HEK293 (cell line): Measurements from ENCODE around the gene ZNF503.

Source experiments
- CTCF ChIA-PET: fragments of 350-600 bp; formaldehyde crosslinking; extraction: SDS; loops from one replicate; lab custom pipeline; 2021; ENCODE audit warnings: antibody characterized with exemption; lab: Yijun Ruan, JAX
- POLR2A ChIA-PET: fragments of 300-600 bp; formaldehyde crosslinking; extraction: SDS; loops from one replicate; lab custom pipeline; 2020; ENCODE audit warnings: antibody characterized with exemption, inconsistent platforms; lab: Yijun Ruan, JAX
- H3K27ac ChIP-seq: fragments of 200-500 bp; sonication (Bioruptor generic); 2 replicates; pipeline ENCODE4 v1.5.1; 2014; ENCODE audit warnings: low read depth, low read length, control low read depth, inconsistent platforms; ENCODE audit errors: extremely low read depth
- H3K36me3 ChIP-seq, 2 experiments: fragments of 200-500 bp in 1 of 2; sonication (Bioruptor generic) in 1 of 2; 1 replicate in 1 of 2; 2 replicates in 1 of 2; pipeline ENCODE4 v1.5.1; 2014 to 2017; ENCODE audit warnings: inconsistent platforms in 2 of 2, low read length in 2 of 2; ENCODE audit not compliant: control insufficient read depth in 2 of 2, insufficient read depth in 1 of 2
- H3K4me1 ChIP-seq: fragments of 200-500 bp; sonication (Bioruptor generic); 2 replicates; pipeline ENCODE4 v1.5.1; 2014; ENCODE audit warnings: mild to moderate bottlenecking, low read length, inconsistent platforms; ENCODE audit not compliant: control insufficient read depth, insufficient read depth
- H3K4me3 ChIP-seq: 2 replicates; pipeline ENCODE4 v1.5.1; 2011; ENCODE audit warnings: low read depth, mild to moderate bottlenecking, control low read depth, low read length, moderate library complexity
- H3K9me3 ChIP-seq: fragments of 200-500 bp; sonication (Bioruptor generic); 2 replicates; pipeline ENCODE4 v1.5.1; 2014; ENCODE audit warnings: low read depth, low read length, inconsistent platforms; ENCODE audit not compliant: control insufficient read depth, insufficient read depth
- AEBP2 ChIP-seq: fragments of 450-650 bp; formaldehyde crosslinking; IDR thresholded peaks from 2 replicates; pipeline ENCODE4 v1.5.1; 2016; ENCODE audit warnings: missing biosample characterization, missing genetic modification characterization, borderline replicate concordance
- GLI2 ChIP-seq: fragments of 450-650 bp; formaldehyde crosslinking; IDR thresholded peaks from 2 replicates; pipeline ENCODE4; 2017; ENCODE audit warnings: missing biosample characterization, missing genetic modification characterization, low read depth, borderline replicate concordance
- HIC1 ChIP-seq: fragments of 450-650 bp; formaldehyde crosslinking; IDR thresholded peaks from 2 replicates; pipeline ENCODE4 v1.5.1; 2016; ENCODE audit warnings: missing biosample characterization, missing genetic modification characterization
- HOXA7 ChIP-seq: sonication (generic); formaldehyde crosslinking; IDR thresholded peaks from 2 replicates; pipeline ENCODE4 v1.8.1; 2022; ENCODE audit warnings: missing genetic modification reagents, borderline replicate concordance
- KLF7 ChIP-seq: fragments of 450-650 bp; formaldehyde crosslinking; IDR thresholded peaks from 2 replicates; pipeline ENCODE4 v1.5.1; 2016; ENCODE audit warnings: missing biosample characterization, missing genetic modification characterization, borderline replicate concordance
- MEIS1 ChIP-seq: sonication (generic); formaldehyde crosslinking; IDR thresholded peaks from 2 replicates; pipeline ENCODE4 v1.8.1; 2022; ENCODE audit warnings: missing genetic modification reagents, mild to moderate bottlenecking, borderline replicate concordance
- PATZ1 ChIP-seq: fragments of 450-650 bp; formaldehyde crosslinking; IDR thresholded peaks from 2 replicates; pipeline ENCODE4 v1.5.1; 2016; ENCODE audit warnings: missing biosample characterization, missing genetic modification characterization
- PRDM1 ChIP-seq: fragments of 450-650 bp; formaldehyde crosslinking; IDR thresholded peaks from 2 replicates; pipeline ENCODE4; 2016; ENCODE audit warnings: missing biosample characterization, missing genetic modification characterization
- ZBTB8A ChIP-seq: fragments of 450-650 bp; formaldehyde crosslinking; IDR thresholded peaks from 2 replicates; pipeline ENCODE4 v1.5.1; 2016; ENCODE audit warnings: missing biosample characterization, missing genetic modification characterization
- ZNF146 ChIP-seq: fragments of 450-650 bp; formaldehyde crosslinking; IDR thresholded peaks from 2 replicates; pipeline ENCODE4 v1.5.1; 2016; ENCODE audit warnings: missing biosample characterization, missing genetic modification characterization
- ZNF157 ChIP-seq: fragments of 450-650 bp; formaldehyde crosslinking; IDR thresholded peaks from 2 replicates; pipeline ENCODE4 v1.5.1; 2016; ENCODE audit warnings: missing biosample characterization, missing genetic modification characterization
- ZNF274 ChIP-seq, 2 experiments: fragments of 200-500 bp in 1 of 2; fragments of 450-650 bp in 1 of 2; sonication (Bioruptor generic) in 1 of 2; formaldehyde crosslinking in 1 of 2; IDR thresholded peaks; 2 replicates each; pipeline versions ENCODE4 v1.5.1 to v1.6.1; 2014 to 2016; ENCODE audit warnings: borderline replicate concordance in 1 of 2, inconsistent platforms in 1 of 2, low read length in 1 of 2, missing biosample characterization in 1 of 2, missing genetic modification characterization in 1 of 2
- ZNF366 ChIP-seq: fragments of 450-650 bp; formaldehyde crosslinking; conservative IDR thresholded peaks from 2 replicates; pipeline ENCODE4 v1.5.1; 2016; ENCODE audit warnings: missing biosample characterization, missing genetic modification characterization
- ZNF449 ChIP-seq: fragments of 450-650 bp; formaldehyde crosslinking; IDR thresholded peaks from 2 replicates; pipeline ENCODE4 v1.5.1; 2017; ENCODE audit warnings: missing biosample characterization, mild to moderate bottlenecking, missing genetic modification characterization, moderate library complexity
- ZNF513 ChIP-seq: fragments of 450-650 bp; IDR thresholded peaks from 2 replicates; pipeline ENCODE4 v1.5.1; 2018; ENCODE audit warnings: missing biosample characterization, missing genetic modification characterization
- ZNF76 ChIP-seq: fragments of 450-650 bp; formaldehyde crosslinking; IDR thresholded peaks from 2 replicates; pipeline ENCODE4; 2016; ENCODE audit warnings: low read depth, missing biosample characterization, missing genetic modification characterization, borderline replicate concordance
- ZNF792 ChIP-seq: fragments of 450-650 bp; formaldehyde crosslinking; IDR thresholded peaks from 2 replicates; pipeline ENCODE4 v1.5.1; 2016; ENCODE audit warnings: missing biosample characterization, missing genetic modification characterization
- TF ChIP-seq, protein P1 (sequence below): fragments of 450-650 bp; formaldehyde crosslinking; IDR thresholded peaks from 2 replicates; pipeline ENCODE4 v1.5.1; 2016; ENCODE audit warnings: missing biosample characterization, missing genetic modification characterization

The ZNF503 gene

GRCh38 chr10:75353183-75353582 is 48.4 kb downstream of the ZNF503 start:
- H3K9me3 ChIP-seq, result no peaks in the 10 kb centered on the region
- H3K36me3 ChIP-seq, result no peaks in the 10 kb centered on the region
- no peak overlapping the region for H3K4me3 ChIP-seq
- ChIA-PET CTCF (interaction anchor here (1.1 to 1.5 kb wide), 2 partner anchors 42 to 48 kb away, joined by 3 to 4 read pairs; partner anchors contain the start of gene ZNF503), POLR2A (no interaction called here)
- H3K4me1 ChIP-seq, result no peaks in the 10 kb centered on the region; the same call in 1 of the 2 replicates
- H3K27ac ChIP-seq, result no peak overlapping the region
- no peak for TF ChIP-seq ZNF146 (tag by site-specific recombination)
- no peak for TF ChIP-seq PRDM1
- TF ChIP-seq GLI2 (tag by site-specific recombination), result no peak
- no peak for TF ChIP-seq ZNF449 (tag by site-specific recombination)
- no peak for TF ChIP-seq ZNF76 (tag by site-specific recombination)
- no peak for TF ChIP-seq ZBTB8A
- TF ChIP-seq PATZ1 (tag by site-specific recombination), result no peak
- TF ChIP-seq HOXA7 (CRISPR knock-in tag), result no peak
- TF ChIP-seq, protein P1, sequence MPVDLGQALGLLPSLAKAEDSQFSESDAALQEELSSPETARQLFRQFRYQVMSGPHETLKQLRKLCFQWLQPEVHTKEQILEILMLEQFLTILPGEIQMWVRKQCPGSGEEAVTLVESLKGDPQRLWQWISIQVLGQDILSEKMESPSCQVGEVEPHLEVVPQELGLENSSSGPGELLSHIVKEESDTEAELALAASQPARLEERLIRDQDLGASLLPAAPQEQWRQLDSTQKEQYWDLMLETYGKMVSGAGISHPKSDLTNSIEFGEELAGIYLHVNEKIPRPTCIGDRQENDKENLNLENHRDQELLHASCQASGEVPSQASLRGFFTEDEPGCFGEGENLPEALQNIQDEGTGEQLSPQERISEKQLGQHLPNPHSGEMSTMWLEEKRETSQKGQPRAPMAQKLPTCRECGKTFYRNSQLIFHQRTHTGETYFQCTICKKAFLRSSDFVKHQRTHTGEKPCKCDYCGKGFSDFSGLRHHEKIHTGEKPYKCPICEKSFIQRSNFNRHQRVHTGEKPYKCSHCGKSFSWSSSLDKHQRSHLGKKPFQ (tag by site-specific recombination), result no peak
- TF ChIP-seq ZNF366, result no peak
- TF ChIP-seq ZNF792, result no peak
- TF ChIP-seq ZNF157 (tag by site-specific recombination), result no peak
- no peak for TF ChIP-seq MEIS1
- TF ChIP-seq HIC1 (tag by site-specific recombination), result no peak
- no peak for TF ChIP-seq AEBP2 (tag by site-specific recombination)
- TF ChIP-seq KLF7 (tag by site-specific recombination), result no peak
- no peak for TF ChIP-seq ZNF274 (IDR thresholded peaks at IDR 0.05; ENCODE audit: low read length)
- no peak for TF ChIP-seq ZNF274 (tag by site-specific recombination; IDR thresholded peaks at IDR 0.05; ENCODE audit: borderline replicate concordance)
- TF ChIP-seq ZNF513 (tag by site-specific recombination), result no peak
